ENCODE results near the gene TNNI3.

TNNI3 gene

DNA sequence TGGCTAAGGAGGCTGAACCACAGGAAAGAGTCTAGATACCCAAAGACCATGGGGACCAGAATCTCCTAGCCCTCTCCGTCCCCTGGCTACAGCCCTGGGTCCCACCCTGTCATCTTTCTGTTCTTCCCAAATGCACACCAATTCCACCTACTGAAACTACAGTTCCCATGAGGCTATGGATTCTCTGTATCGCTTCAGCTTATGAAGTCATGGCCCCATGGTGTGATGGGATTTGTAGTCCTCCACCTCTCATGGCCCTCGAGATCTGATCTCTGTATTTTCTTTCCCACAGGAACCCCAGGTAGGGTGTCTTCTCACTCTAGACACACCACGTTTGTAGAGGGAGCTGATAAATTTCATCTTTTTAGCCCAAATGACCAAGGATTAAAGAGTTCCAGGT, 40.0 kb upstream of the TNNI3 start:
- no peak overlapping the region for H3K27ac ChIP-seq
- TF ChIP-seq CTCF (IDR thresholded peaks at IDR 0.05): no peak
- intact Hi-C loops (cut with DNase I; ENCODE audit: low total_unique reads): no loop called here
- peaks cover 0 to 46% of the 10 kb centered on the region in 2 donors for H3K27me3 ChIP-seq
- no peaks in the 10 kb centered on the region for H3K4me1 ChIP-seq
- no peaks in the 10 kb centered on the region for H3K36me3 ChIP-seq
- DNase-seq: no peak
- H3K9me3 ChIP-seq: no peaks in the 10 kb centered on the region
- no peak overlapping the region for H3K4me3 ChIP-seq

DNA sequence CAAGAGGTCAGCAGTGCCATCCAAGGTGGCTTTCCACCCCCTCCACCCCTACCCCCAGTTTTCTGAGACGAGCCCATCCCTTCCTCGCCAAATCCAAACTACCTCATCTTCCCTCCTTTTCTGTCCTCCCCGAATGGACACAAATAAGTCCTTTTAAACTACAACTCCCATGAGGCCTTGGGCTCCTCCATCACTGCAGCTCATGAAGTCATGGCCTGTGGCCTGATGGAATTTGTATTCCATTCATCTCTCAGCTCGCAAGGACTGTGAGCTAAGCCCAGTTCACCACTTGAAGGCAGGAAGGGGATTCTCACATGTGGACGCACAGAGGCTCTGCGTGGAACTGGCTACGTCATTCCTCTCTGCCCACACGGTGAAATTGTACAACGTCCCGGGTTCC, 39.3 kb upstream of the TNNI3 start:
- DNase-seq: no peak
- no peak for TF ChIP-seq CTCF (IDR thresholded peaks at IDR 0.05)
- intact Hi-C loops (cut with DNase I; ENCODE audit: low total_unique reads): no loop called here
- Histone ChIP-seq H3K9me3 (no peaks in the 10 kb centered on the region), H3K4me3 (no peak overlapping the region), H3K36me3 (no peaks in the 10 kb centered on the region), H3K27ac (no peak overlapping the region), H3K4me1 (no peaks in the 10 kb centered on the region), H3K27me3 (peaks cover 0 to 42% of the 10 kb centered on the region in 2 donors)

DNA sequence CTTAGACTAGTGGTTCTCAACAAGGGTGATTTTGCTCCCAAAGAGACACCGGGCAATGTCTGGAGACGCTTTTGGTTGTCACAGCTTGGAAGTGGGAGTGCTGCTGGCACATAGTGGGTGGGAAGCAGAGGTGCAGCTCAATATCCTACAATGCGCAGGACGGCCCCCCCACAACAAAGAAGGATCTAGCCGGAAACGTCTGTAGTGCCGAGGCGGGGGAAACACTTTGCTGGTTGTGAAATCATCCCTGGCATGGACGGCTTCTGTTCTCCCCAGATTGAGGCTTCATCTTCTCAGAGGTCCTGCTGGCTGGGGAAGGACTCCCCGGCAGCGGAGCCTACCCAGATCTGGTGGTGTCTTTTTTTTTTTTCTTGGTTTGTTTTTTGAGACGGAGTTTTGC, 35.9 kb upstream of the TNNI3 start:
- no peaks in the 10 kb centered on the region for H3K36me3 ChIP-seq
- H3K4me1 ChIP-seq: no peaks in the 10 kb centered on the region
- no peak overlapping the region for H3K27ac ChIP-seq
- H3K4me3 ChIP-seq: no peak overlapping the region
- no peaks in the 10 kb centered on the region for H3K9me3 ChIP-seq
- peaks cover 0 to 17% of the 10 kb centered on the region in 2 donors for H3K27me3 ChIP-seq
- TF ChIP-seq CTCF (IDR thresholded peaks at IDR 0.05): no peak
- intact Hi-C loops (cut with DNase I; ENCODE audit: low total_unique reads): no loop called here
- no peak for DNase-seq

GRCh38 chr19:55189403-55189835, 31.9 kb upstream of the TNNI3 start:
- intact Hi-C loops (cut with DNase I; ENCODE audit: low total_unique reads): no loop called here
- Histone ChIP-seq H3K36me3 (no peaks in the 10 kb centered on the region), H3K27me3 (peaks cover 0 to 18% of the 10 kb centered on the region in 2 donors), H3K9me3 (no peaks in the 10 kb centered on the region), H3K4me1 (no peaks in the 10 kb centered on the region), H3K4me3 (no peak overlapping the region), H3K27ac (no peak overlapping the region)
- no peak for TF ChIP-seq CTCF (IDR thresholded peaks at IDR 0.05)
- peak in 1 of 2 donors; percentile 25 for DNase-seq

- Histone ChIP-seq H3K27ac (no peak overlapping the region), H3K4me3 (no peak overlapping the region), H3K27me3 (peaks cover 0 to 20% of the 10 kb centered on the region in 2 donors), H3K4me1 (no peaks in the 10 kb centered on the region), H3K9me3 (no peaks in the 10 kb centered on the region), H3K36me3 (no peaks in the 10 kb centered on the region)
- intact Hi-C loops (cut with DNase I; ENCODE audit: low total_unique reads): no loop called here
- no peak for TF ChIP-seq CTCF (IDR thresholded peaks at IDR 0.05)
- no peak for DNase-seq
Measured at GRCh38 chr19:55188625-55189024, 31.1 kb upstream of the TNNI3 start.

DNA sequence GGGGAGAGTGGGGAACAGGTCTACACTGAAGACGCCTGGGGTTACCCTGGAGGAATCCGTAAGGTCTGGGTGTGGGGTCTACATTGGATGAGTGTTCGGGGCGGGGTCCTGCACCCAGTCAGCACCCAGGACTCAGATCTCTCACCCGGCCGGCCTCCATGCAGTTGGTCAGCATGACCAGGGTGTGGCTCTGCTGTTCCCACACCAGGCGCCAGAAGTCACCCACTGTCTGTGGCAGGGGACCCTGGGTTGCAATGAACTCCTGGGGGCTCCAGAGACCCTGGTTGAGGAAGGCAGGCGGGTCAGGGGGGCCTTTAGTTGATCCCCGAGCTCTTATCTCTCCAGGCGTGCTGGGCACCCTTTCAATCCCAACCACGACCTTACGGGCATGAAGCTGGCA, 28.5 kb upstream of the TNNI3 start:
- no peaks in the 10 kb centered on the region for H3K36me3 ChIP-seq
- no peak overlapping the region for H3K27ac ChIP-seq
- peaks cover 0 to 45% of the 10 kb centered on the region in 2 donors for H3K27me3 ChIP-seq
- no peak overlapping the region for H3K4me3 ChIP-seq
- H3K4me1 ChIP-seq: no peaks in the 10 kb centered on the region
- no peak for DNase-seq
- intact Hi-C loops (cut with DNase I; ENCODE audit: low total_unique reads): no loop called here
- no peak for TF ChIP-seq CTCF (IDR thresholded peaks at IDR 0.05)
- no peaks in the 10 kb centered on the region for H3K9me3 ChIP-seq

All from tibial artery (tissue), 4 donors.